OCI-M1 (cell line): ENCODE measurements around the gene WASHC4.

Experiments
- DNase-seq: peaks from one replicate; lab custom pipeline; 2025; lab: John Stamatoyannopoulos, UW

The WASHC4 gene

DNA sequence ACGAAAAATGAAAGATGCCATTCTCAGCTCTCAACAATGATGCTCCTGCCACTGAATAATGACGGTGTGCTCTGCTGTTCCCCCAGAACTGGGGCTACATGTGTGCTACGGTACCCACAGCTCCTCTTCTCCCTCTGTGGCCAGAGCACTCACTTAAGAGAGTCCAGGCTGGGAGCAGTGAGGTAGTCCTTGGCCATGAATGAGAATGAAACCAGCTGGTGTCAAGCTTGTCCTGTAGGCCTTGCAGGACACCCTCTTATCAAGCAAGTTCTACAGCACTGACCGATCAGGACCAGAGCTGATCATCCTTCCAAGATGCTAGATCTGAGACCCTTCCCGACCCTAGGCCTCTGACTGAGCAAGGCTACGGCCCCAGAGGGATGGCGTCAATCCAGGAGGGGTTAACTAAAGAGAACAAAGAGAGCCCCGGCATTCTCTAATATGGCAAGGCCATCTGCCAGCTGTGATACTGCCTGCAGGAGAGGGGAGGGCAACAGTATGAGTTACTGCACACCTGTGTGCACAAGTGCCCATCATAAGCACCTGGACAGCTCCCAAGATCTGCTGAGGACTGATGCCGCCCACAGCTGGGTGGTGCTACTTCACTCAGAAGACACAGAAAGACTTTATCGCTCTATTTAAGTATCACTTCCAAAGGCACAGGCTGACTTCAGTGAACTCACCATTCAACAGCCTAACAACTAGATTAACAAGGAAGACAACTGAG is 98.0 kb downstream of the WASHC4 start:
- DNase-seq: no peak

GRCh38 chr12:105206686-105207374 is 99.3 kb downstream of the WASHC4 start:
- DNase-seq: no peak

DNA sequence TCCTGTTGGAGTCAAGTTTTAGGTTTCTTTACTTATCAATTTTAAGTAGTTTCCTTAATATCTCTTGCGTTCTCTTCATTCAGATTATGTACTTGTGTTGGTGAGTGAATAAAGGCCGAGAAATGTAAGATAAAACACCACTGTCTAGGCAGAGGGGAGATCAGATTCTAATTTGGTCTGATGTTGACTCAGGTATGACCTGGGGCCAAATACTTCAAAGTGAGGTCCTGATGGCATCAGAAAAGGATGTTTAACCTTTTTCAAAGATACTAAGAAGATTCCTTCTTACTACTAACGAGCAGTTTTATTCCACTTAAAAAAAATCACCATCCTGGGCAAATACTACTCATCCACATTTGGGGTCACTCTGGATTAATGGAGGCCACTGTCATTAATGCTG is 101.6 kb downstream of the WASHC4 start:
- no peak for DNase-seq

- DNase-seq: no peak
Observed at GRCh38 chr12:105212438-105212837, 104.9 kb downstream of the WASHC4 start.

- no peak for DNase-seq
Observed at GRCh38 chr12:105214148-105214547, 106.6 kb downstream of the WASHC4 start.

DNA sequence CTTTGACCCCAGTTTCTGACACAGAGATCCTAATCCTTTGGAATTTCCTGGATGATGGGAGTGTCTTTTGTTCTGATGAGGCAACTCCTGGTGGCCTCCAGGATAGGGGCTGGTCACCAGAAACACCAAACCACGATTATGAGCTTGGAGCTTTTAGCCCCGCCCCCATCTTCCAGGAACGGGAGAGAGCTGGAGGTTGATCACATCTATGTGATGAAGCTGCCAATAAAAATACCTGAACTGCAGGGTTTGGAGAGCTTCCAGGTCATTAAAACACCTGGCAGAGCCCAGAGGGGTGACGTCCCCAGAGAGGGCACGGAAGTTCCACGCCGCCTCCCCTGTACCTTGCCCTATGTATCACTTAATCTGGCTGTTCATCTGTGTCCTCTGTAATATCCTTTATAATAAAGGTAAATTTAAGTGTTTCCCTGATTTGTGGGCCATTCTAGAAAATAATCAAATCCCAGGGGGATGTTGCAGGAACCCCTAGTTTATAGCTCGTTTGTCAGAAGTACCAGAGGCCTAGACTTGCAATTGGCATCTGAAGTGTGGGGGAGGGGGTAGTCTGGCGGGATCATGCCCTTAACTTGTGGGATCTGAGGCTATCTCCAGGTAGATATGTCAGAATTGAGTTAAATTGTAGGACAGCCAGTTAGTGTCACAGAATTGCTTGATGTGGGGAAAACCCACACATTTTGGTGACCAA is 107.3 kb downstream of the WASHC4 start:
- DNase-seq: no peak

GRCh38 chr12:105218434-105218833 is 110.9 kb downstream of the WASHC4 start:
- no peak for DNase-seq
